ENCODE data around the gene SNX33. TPM values are rescaled to one million over a fixed set of nuclear protein-coding genes. Genes with fewer than 3 reads are reported as not detected.

SNX33 gene
- total RNA-seq, 1 experiment from 2014 or later: 19.8 TPM

DNA sequence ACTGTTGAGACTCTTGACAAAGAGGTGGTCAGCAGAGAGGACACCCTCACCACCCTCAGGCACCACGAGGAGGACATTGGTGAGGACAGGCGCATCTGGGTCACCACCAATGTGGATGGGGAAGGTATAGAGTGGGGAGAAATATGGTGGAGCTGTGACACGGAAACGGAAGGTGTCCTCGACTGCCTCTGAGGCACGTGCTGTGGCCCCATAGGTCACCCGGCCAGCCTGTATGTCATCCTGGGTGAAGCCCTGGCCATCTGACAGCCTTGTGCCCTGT lies 40.5 kb downstream of the SNX33 start:
- ChIA-PET POLR2A (no interaction called here), CTCF (interaction anchor here (0.9 to 1.2 kb wide), 2 partner anchors 40 to 45 kb away, joined by 3 read pairs; no protein-coding TSS in a partner anchor)
- no peak overlapping the region for H3K27ac Mint-ChIP-seq

More for the DNA sequence above, 40.5 kb downstream of the SNX33 start:
- ATAC-seq (no peak), DNase-seq (ENCODE audit: low spot score) (no peak)
- H3K4me1 Mint-ChIP-seq: peaks cover 12% of the 10 kb centered on the region
- peaks cover 6% of the 10 kb centered on the region; the same call in 1 of the 2 replicates for H3K27me3 Mint-ChIP-seq (ENCODE audit: low read depth)
- H3K36me3 Mint-ChIP-seq: peaks cover 3% of the 10 kb centered on the region; the same call in 1 of the 2 replicates
- H3K4me3 Mint-ChIP-seq: no peak overlapping the region
- H3K9me3 Mint-ChIP-seq: peaks cover 3% of the 10 kb centered on the region; the same call in 1 of the 2 replicates
- TF ChIP-seq, protein P1, sequence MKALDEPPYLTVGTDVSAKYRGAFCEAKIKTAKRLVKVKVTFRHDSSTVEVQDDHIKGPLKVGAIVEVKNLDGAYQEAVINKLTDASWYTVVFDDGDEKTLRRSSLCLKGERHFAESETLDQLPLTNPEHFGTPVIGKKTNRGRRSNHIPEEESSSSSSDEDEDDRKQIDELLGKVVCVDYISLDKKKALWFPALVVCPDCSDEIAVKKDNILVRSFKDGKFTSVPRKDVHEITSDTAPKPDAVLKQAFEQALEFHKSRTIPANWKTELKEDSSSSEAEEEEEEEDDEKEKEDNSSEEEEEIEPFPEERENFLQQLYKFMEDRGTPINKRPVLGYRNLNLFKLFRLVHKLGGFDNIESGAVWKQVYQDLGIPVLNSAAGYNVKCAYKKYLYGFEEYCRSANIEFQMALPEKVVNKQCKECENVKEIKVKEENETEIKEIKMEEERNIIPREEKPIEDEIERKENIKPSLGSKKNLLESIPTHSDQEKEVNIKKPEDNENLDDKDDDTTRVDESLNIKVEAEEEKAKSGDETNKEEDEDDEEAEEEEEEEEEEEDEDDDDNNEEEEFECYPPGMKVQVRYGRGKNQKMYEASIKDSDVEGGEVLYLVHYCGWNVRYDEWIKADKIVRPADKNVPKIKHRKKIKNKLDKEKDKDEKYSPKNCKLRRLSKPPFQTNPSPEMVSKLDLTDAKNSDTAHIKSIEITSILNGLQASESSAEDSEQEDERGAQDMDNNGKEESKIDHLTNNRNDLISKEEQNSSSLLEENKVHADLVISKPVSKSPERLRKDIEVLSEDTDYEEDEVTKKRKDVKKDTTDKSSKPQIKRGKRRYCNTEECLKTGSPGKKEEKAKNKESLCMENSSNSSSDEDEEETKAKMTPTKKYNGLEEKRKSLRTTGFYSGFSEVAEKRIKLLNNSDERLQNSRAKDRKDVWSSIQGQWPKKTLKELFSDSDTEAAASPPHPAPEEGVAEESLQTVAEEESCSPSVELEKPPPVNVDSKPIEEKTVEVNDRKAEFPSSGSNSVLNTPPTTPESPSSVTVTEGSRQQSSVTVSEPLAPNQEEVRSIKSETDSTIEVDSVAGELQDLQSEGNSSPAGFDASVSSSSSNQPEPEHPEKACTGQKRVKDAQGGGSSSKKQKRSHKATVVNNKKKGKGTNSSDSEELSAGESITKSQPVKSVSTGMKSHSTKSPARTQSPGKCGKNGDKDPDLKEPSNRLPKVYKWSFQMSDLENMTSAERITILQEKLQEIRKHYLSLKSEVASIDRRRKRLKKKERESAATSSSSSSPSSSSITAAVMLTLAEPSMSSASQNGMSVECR (CRISPR knock-in tag; IDR thresholded peaks at IDR 0.05; ENCODE audit: borderline replicate concordance): no peak
- TF ChIP-seq ZNF219 (CRISPR knock-in tag; IDR thresholded peaks at IDR 0.05; ENCODE audit: borderline replicate concordance) (no peak), JUN (CRISPR knock-in tag; IDR thresholded peaks at IDR 0.05) (no peak), ZNF396 (CRISPR knock-in tag; IDR thresholded peaks at IDR 0.05; ENCODE audit: borderline replicate concordance) (no peak), ZNF263 (CRISPR knock-in tag; IDR thresholded peaks at IDR 0.05; ENCODE audit: low read depth) (no peak), RELA (CRISPR knock-in tag; IDR thresholded peaks at IDR 0.05; ENCODE audit: borderline replicate concordance) (no peak), OVOL2 (CRISPR knock-in tag; IDR thresholded peaks at IDR 0.05; ENCODE audit: borderline replicate concordance) (no peak)
- TF ChIP-seq, protein P2, sequence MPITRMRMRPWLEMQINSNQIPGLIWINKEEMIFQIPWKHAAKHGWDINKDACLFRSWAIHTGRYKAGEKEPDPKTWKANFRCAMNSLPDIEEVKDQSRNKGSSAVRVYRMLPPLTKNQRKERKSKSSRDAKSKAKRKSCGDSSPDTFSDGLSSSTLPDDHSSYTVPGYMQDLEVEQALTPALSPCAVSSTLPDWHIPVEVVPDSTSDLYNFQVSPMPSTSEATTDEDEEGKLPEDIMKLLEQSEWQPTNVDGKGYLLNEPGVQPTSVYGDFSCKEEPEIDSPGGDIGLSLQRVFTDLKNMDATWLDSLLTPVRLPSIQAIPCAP (CRISPR knock-in tag; IDR thresholded peaks at IDR 0.05): no peak
- TF ChIP-seq, protein P3, sequence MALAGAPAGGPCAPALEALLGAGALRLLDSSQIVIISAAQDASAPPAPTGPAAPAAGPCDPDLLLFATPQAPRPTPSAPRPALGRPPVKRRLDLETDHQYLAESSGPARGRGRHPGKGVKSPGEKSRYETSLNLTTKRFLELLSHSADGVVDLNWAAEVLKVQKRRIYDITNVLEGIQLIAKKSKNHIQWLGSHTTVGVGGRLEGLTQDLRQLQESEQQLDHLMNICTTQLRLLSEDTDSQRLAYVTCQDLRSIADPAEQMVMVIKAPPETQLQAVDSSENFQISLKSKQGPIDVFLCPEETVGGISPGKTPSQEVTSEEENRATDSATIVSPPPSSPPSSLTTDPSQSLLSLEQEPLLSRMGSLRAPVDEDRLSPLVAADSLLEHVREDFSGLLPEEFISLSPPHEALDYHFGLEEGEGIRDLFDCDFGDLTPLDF (CRISPR knock-in tag; IDR thresholded peaks at IDR 0.05): no peak
- TF ChIP-seq, protein P4, sequence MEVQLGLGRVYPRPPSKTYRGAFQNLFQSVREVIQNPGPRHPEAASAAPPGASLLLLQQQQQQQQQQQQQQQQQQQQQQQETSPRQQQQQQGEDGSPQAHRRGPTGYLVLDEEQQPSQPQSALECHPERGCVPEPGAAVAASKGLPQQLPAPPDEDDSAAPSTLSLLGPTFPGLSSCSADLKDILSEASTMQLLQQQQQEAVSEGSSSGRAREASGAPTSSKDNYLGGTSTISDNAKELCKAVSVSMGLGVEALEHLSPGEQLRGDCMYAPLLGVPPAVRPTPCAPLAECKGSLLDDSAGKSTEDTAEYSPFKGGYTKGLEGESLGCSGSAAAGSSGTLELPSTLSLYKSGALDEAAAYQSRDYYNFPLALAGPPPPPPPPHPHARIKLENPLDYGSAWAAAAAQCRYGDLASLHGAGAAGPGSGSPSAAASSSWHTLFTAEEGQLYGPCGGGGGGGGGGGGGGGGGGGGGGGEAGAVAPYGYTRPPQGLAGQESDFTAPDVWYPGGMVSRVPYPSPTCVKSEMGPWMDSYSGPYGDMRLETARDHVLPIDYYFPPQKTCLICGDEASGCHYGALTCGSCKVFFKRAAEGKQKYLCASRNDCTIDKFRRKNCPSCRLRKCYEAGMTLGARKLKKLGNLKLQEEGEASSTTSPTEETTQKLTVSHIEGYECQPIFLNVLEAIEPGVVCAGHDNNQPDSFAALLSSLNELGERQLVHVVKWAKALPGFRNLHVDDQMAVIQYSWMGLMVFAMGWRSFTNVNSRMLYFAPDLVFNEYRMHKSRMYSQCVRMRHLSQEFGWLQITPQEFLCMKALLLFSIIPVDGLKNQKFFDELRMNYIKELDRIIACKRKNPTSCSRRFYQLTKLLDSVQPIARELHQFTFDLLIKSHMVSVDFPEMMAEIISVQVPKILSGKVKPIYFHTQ (CRISPR knock-in tag; IDR thresholded peaks at IDR 0.05): no peak
- TF ChIP-seq, protein P5, sequence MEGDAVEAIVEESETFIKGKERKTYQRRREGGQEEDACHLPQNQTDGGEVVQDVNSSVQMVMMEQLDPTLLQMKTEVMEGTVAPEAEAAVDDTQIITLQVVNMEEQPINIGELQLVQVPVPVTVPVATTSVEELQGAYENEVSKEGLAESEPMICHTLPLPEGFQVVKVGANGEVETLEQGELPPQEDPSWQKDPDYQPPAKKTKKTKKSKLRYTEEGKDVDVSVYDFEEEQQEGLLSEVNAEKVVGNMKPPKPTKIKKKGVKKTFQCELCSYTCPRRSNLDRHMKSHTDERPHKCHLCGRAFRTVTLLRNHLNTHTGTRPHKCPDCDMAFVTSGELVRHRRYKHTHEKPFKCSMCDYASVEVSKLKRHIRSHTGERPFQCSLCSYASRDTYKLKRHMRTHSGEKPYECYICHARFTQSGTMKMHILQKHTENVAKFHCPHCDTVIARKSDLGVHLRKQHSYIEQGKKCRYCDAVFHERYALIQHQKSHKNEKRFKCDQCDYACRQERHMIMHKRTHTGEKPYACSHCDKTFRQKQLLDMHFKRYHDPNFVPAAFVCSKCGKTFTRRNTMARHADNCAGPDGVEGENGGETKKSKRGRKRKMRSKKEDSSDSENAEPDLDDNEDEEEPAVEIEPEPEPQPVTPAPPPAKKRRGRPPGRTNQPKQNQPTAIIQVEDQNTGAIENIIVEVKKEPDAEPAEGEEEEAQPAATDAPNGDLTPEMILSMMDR (IDR thresholded peaks at IDR 0.05): no peak
- TF ChIP-seq, protein P6, sequence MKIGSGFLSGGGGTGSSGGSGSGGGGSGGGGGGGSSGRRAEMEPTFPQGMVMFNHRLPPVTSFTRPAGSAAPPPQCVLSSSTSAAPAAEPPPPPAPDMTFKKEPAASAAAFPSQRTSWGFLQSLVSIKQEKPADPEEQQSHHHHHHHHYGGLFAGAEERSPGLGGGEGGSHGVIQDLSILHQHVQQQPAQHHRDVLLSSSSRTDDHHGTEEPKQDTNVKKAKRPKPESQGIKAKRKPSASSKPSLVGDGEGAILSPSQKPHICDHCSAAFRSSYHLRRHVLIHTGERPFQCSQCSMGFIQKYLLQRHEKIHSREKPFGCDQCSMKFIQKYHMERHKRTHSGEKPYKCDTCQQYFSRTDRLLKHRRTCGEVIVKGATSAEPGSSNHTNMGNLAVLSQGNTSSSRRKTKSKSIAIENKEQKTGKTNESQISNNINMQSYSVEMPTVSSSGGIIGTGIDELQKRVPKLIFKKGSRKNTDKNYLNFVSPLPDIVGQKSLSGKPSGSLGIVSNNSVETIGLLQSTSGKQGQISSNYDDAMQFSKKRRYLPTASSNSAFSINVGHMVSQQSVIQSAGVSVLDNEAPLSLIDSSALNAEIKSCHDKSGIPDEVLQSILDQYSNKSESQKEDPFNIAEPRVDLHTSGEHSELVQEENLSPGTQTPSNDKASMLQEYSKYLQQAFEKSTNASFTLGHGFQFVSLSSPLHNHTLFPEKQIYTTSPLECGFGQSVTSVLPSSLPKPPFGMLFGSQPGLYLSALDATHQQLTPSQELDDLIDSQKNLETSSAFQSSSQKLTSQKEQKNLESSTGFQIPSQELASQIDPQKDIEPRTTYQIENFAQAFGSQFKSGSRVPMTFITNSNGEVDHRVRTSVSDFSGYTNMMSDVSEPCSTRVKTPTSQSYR (CRISPR knock-in tag; IDR thresholded peaks at IDR 0.05): no peak

All from WTC11 (cell line).